ENCODE measurements around the gene PRKAB2. TPM values are rescaled to one million over a fixed set of nuclear protein-coding genes. Genes with fewer than 3 reads are reported as not detected.
A peak's percentile ranks its signal among the peaks of the same experiment; 100 is the strongest.

Gene PRKAB2
- total and polyA plus RNA-seq, 4 experiments from 2014 or later = 1.8 to 24.5 (median 11.5) TPM

DNA sequence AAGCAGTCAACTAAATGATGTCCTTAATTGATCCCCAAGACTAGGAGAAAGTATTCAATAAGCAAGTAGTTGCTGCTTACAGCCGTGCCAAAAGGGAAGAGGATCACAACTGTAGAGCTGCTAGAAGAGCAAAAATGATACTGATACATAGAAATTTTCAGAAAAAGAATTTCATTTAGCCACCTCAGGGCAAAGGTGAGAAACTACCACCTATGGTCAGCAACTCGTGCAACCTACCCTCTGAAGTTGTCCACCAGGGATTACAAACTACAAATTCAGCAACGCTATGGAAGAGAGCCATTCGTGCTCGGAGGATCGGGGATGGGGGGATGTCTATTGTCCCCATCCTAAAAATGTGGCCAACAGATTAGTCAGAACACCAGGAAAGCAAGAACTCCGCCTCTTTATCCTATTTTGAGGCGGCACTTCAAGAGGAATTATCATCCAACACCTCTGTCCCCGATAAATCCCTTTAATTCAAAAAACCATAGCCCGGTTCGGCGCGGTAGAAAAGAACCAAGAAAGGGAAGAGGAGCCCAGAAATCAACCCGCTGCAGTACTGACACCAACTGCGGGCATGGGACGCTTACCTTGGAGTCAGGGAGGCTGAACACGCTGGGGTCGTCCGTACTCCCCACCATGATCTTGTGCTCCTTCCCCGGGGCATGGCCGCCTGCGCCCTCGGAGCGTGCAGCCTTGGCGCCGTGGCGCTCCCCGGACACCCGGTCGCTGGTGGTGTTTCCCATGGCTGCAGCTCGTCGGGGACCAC lies 687 bp downstream of the PRKAB2 start:
- Mint-ChIP-seq H3K27me3 (no peaks in the 10 kb centered on the region), H3K4me3 (peak overlapping the region; percentile 95 to 99 (median 97)), H3K27ac (peak overlapping the region; percentile 19 to 98 (median 89)), H3K36me3 (peaks cover 19 to 38% of the 10 kb centered on the region in 2 donors), H3K4me1 (peaks cover 21 to 42% (median 31%) of the 10 kb centered on the region in 4 donors), H3K9me3 (no peaks in the 10 kb centered on the region)
- Histone ChIP-seq H3K9me3 (ENCODE audit: control insufficient read depth in 1 of 2, low read length in 2 of 2) (no peaks in the 10 kb centered on the region), H3K4me1 (ENCODE audit: insufficient read depth, low read length) (peaks cover 32% of the 10 kb centered on the region), H3K4me3 (ENCODE audit: low read length in 2 of 2) (peak overlapping the region; percentile 72 to 84), H3K36me3 (ENCODE audit: insufficient read depth, low read length) (peaks cover 4% of the 10 kb centered on the region), H3K27ac (ENCODE audit: low read depth, low read length) (peak overlapping the region; percentile 75), H3K27me3 (ENCODE audit: insufficient read depth, low read length) (no peaks in the 10 kb centered on the region)
- peak in 2 of 5 donors; percentile 1 to 14 for DNase-seq
- CTCF ChIA-PET (ENCODE audit: partially characterized antibody) = interaction anchor here (0.7 to 4.0 kb wide), 3 partner anchors 9 to 71 kb away, joined by 3 to 57 read pairs (median 4); partner anchors contain the start of gene CHD1L
- POLR2A ChIA-PET (ENCODE audit: partially characterized antibody) = interaction anchor here (1.0 to 5.2 kb wide), 6 partner anchors 9 to 87 kb away, joined by 3 to 54 read pairs (median 6); partner anchors contain the start of genes CHD1L and FMO5
- intact Hi-C loops (cut with micrococcal nuclease) = loop anchor here (1.0 to 5.0 kb wide), 3 partner anchors 54 to 84 kb away; partner anchors contain the start of genes CHD1L and FMO5

DNA sequence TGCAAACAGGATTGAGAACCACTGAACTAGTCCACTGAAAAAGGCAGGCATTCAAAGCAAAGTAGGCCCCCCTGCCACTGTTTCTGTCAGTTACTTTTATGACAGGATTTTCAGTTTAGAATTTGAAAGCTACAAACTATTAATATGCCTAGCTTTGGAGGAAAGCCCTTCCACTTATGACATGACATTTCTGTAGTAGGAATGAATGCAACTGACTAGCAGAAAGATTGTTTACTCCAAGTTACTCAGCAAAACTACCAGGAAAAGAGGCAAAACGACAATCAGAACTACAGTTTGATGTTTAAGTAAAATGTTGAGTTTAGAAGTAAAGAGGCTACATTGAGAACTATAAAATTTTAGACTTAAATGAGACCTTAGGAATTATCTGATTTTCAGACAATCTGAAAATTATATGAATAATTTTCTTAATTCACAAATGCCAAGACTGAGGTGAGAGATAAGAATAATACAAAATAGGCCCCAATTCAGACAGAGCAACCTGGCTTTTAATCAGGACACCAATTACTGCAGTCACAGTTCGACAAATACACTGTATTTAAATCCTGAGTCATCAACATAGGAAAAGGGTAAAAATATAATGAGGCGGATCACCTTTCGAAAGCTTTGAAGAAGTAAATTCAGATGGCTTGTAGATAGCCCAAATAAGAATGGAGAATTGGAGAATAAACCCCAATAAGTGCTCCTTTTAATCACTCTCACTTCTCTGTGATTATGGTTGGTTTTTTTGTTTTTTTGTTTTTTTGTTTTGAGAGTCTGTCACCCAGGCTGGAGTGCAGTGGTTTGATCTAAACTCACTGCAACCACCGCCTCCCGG lies 2.2 kb downstream of the PRKAB2 start:
- Histone ChIP-seq H3K4me3 (ENCODE audit: low read length in 2 of 2) (no peak overlapping the region), H3K4me1 (ENCODE audit: insufficient read depth, low read length) (peaks cover 32% of the 10 kb centered on the region), H3K27ac (ENCODE audit: low read depth, low read length) (no peak overlapping the region), H3K9me3 (ENCODE audit: control insufficient read depth in 1 of 2, low read length in 2 of 2) (no peaks in the 10 kb centered on the region), H3K36me3 (ENCODE audit: insufficient read depth, low read length) (peaks cover 10% of the 10 kb centered on the region), H3K27me3 (ENCODE audit: insufficient read depth, low read length) (no peaks in the 10 kb centered on the region)
- peak overlapping the region; percentile 11 to 97 (median 54) for H3K4me3 Mint-ChIP-seq
- ChIA-PET CTCF (ENCODE audit: partially characterized antibody) (interaction anchor here (1.1 to 4.0 kb wide), 4 partner anchors 16 to 85 kb away, joined by 3 to 57 read pairs (median 8); partner anchors contain the start of gene CHD1L), POLR2A (ENCODE audit: partially characterized antibody) (interaction anchor here (1.9 to 5.2 kb wide), 3 partner anchors 73 to 85 kb away, joined by 4 to 54 read pairs (median 26); partner anchors contain the start of gene CHD1L)
- DNase-seq = no peak
- peaks cover 21 to 44% (median 31%) of the 10 kb centered on the region in 4 donors for H3K4me1 Mint-ChIP-seq
- H3K9me3 Mint-ChIP-seq = no peaks in the 10 kb centered on the region
- H3K27me3 Mint-ChIP-seq = no peaks in the 10 kb centered on the region
- H3K36me3 Mint-ChIP-seq = peaks cover 22 to 44% of the 10 kb centered on the region in 2 donors
- intact Hi-C loops (cut with micrococcal nuclease) = loop anchor here (5.0 kb wide), 1 partner anchor 83 kb away; no protein-coding TSS in a partner anchor
- peak overlapping the region in 2 of 7 donors; percentile 8 to 36 for H3K27ac Mint-ChIP-seq

DNA sequence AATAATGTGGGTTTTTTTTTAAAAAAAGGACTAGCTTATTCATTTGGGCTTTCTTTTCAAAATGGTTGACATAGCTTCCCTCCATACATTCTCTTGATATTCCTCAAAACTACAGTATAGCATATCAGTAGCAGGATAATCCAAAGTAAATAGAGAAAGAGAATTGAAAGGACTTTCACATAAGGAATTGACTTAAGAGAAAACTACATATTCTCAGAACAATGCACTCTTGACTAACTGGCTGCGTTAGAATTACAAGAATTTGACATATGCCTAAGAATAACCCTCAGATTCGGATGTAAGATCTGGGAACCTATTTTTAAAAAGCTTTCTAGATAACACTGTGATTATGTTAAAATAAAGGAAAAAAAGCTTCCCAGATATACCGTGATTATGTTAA lies 3.1 kb downstream of the PRKAB2 start:
- DNase-seq = no peak
- H3K27ac ChIP-seq (ENCODE audit: low read depth, low read length) = no peak overlapping the region
- H3K4me3 ChIP-seq (ENCODE audit: low read length in 2 of 2) = no peak overlapping the region
- intact Hi-C loops (cut with micrococcal nuclease) = no loop called here
- CTCF ChIA-PET (ENCODE audit: partially characterized antibody) = interaction anchor here (1.1 to 3.3 kb wide), 3 partner anchors 73 to 85 kb away, joined by 3 to 14 read pairs (median 8); partner anchors contain the start of gene CHD1L
- H3K27me3 Mint-ChIP-seq = no peaks in the 10 kb centered on the region
- H3K4me1 Mint-ChIP-seq = peaks cover 19 to 42% (median 29%) of the 10 kb centered on the region in 4 donors
- peak overlapping the region in 1 of 7 donors; percentile 17 for H3K27ac Mint-ChIP-seq
- no peaks in the 10 kb centered on the region for H3K9me3 ChIP-seq (ENCODE audit: control insufficient read depth in 1 of 2, low read length in 2 of 2)
- no peak overlapping the region for H3K4me3 Mint-ChIP-seq
- peaks cover 29% of the 10 kb centered on the region for H3K4me1 ChIP-seq (ENCODE audit: insufficient read depth, low read length)
- no peaks in the 10 kb centered on the region for H3K27me3 ChIP-seq (ENCODE audit: insufficient read depth, low read length)
- H3K36me3 Mint-ChIP-seq = peaks cover 21 to 48% of the 10 kb centered on the region in 2 donors
- H3K36me3 ChIP-seq (ENCODE audit: insufficient read depth, low read length) = peaks cover 10% of the 10 kb centered on the region
- POLR2A ChIA-PET (ENCODE audit: partially characterized antibody) = interaction anchor here (1.9 to 5.2 kb wide), 2 partner anchors 74 to 85 kb away, joined by 4 to 54 read pairs; partner anchors contain the start of gene CHD1L
- no peaks in the 10 kb centered on the region for H3K9me3 Mint-ChIP-seq

DNA sequence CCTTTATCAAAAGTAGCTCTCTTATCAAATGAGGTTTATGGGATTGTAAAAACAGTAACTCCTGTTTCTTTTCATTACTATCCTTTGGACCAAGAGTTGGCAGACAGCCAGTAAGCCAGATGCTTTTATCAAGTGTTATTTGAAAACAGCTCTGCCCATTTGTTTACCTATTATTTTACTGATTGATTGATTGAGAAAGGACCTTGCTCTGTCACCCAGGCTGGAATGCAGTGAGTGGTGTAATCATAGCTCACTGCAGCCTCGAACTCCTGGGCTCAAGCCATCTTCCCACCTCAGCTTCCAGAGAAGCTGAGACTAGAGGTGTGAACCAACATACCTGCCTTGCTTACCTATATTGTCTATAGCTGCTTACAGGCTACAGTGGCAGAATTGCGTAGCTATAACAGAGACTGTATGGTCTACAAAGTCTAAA lies 3.6 kb downstream of the PRKAB2 start:
- peaks cover 17 to 37% (median 26%) of the 10 kb centered on the region in 4 donors for H3K4me1 Mint-ChIP-seq
- no peak overlapping the region for H3K27ac Mint-ChIP-seq
- no peaks in the 10 kb centered on the region for H3K9me3 Mint-ChIP-seq
- Histone ChIP-seq H3K9me3 (ENCODE audit: control insufficient read depth in 1 of 2, low read length in 2 of 2) (no peaks in the 10 kb centered on the region), H3K36me3 (ENCODE audit: insufficient read depth, low read length) (peaks cover 10% of the 10 kb centered on the region), H3K27me3 (ENCODE audit: insufficient read depth, low read length) (no peaks in the 10 kb centered on the region), H3K27ac (ENCODE audit: low read depth, low read length) (no peak overlapping the region), H3K4me3 (ENCODE audit: low read length in 2 of 2) (no peak overlapping the region), H3K4me1 (ENCODE audit: insufficient read depth, low read length) (peaks cover 24% of the 10 kb centered on the region)
- DNase-seq = no peak
- H3K36me3 Mint-ChIP-seq = peaks cover 22 to 50% of the 10 kb centered on the region in 2 donors
- no peak overlapping the region for H3K4me3 Mint-ChIP-seq
- intact Hi-C loops (cut with micrococcal nuclease) = no loop called here
- CTCF ChIA-PET (ENCODE audit: partially characterized antibody) = interaction anchor here (1.1 to 3.3 kb wide), 3 partner anchors 73 to 84 kb away, joined by 3 to 14 read pairs (median 8); partner anchors contain the start of gene CHD1L
- POLR2A ChIA-PET (ENCODE audit: partially characterized antibody) = interaction anchor here (1.9 to 5.2 kb wide), 2 partner anchors 74 to 84 kb away, joined by 4 to 54 read pairs; partner anchors contain the start of gene CHD1L
- H3K27me3 Mint-ChIP-seq = no peaks in the 10 kb centered on the region

DNA sequence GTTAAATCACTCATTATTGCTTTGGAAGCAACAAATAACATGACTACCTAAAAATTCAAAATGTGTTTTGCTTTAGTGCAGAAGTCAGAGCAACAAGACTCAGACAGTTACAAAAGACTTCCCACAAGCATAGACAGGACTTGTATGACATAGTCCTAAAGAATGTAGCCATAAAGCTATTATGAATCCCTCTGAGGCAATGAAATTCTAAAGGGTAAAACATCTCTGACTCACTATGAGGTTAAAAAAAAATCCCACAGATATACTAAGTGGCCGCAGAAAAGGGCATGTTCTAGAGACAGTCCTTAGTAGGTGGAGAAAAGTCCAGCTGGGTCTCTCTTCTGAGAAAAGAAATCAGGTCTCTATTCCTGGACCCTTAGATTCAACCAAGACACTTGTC lies 4.9 kb downstream of the PRKAB2 start:
- CTCF ChIA-PET (ENCODE audit: partially characterized antibody) = interaction anchor here (3.3 kb wide), 1 partner anchor 76 kb away, joined by 14 read pairs; no protein-coding TSS in a partner anchor
- Mint-ChIP-seq H3K27me3 (no peaks in the 10 kb centered on the region), H3K4me1 (peaks cover 12 to 27% (median 16%) of the 10 kb centered on the region in 4 donors)

DNA sequence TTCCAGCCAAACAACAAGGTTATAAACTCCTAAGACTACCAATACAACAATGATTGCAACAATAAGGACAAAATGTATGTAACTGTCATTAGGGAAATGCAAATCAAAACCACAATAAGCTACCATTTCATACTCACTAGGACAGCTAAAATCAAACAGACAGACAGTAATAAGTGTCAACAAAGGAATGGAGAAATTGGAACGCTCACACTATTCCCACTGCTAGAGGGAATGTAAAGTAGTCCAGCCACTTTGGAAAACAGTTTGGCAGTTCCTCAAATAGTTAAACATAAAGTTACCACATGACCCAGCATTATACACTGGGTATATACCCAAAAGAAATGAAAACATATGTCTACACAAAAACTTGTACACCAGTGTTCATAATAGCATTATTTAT lies 9.3 kb downstream of the PRKAB2 start:
- Mint-ChIP-seq H3K9me3 (peaks cover 0 to 2% (median 0%) of the 10 kb centered on the region in 8 donors), H3K27me3 (no peaks in the 10 kb centered on the region), H3K27ac (no peak overlapping the region), H3K36me3 (peaks cover 64 to 80% of the 10 kb centered on the region in 2 donors), H3K4me1 (peaks cover 0 to 3% (median 0%) of the 10 kb centered on the region in 4 donors), H3K4me3 (no peak overlapping the region)
- ChIA-PET CTCF (ENCODE audit: partially characterized antibody) (interaction anchor here (1.1 to 1.5 kb wide), 2 partner anchors 9 to 79 kb away, joined by 3 to 4 read pairs; partner anchors contain the start of genes CHD1L and PRKAB2), POLR2A (ENCODE audit: partially characterized antibody) (interaction anchor here (1.1 to 1.2 kb wide), 2 partner anchors 9 to 10 kb away, joined by 3 to 7 read pairs; partner anchors contain the start of gene PRKAB2)
- DNase-seq = no peak
- Histone ChIP-seq H3K4me1 (ENCODE audit: insufficient read depth, low read length) (no peaks in the 10 kb centered on the region), H3K27ac (ENCODE audit: low read depth, low read length) (no peak overlapping the region), H3K27me3 (ENCODE audit: insufficient read depth, low read length) (no peaks in the 10 kb centered on the region), H3K36me3 (ENCODE audit: insufficient read depth, low read length) (peaks cover 46% of the 10 kb centered on the region), H3K9me3 (ENCODE audit: control insufficient read depth in 1 of 2, low read length in 2 of 2) (no peaks in the 10 kb centered on the region), H3K4me3 (ENCODE audit: low read length in 2 of 2) (no peak overlapping the region)
- intact Hi-C loops (cut with micrococcal nuclease) = no loop called here

More for the DNA sequence above, 4.9 kb downstream of the PRKAB2 start:
- Mint-ChIP-seq H3K4me3 (no peak overlapping the region), H3K9me3 (no peaks in the 10 kb centered on the region), H3K27ac (no peak overlapping the region), H3K36me3 (peaks cover 27 to 54% of the 10 kb centered on the region in 2 donors)
- peaks cover 18% of the 10 kb centered on the region for H3K4me1 ChIP-seq (ENCODE audit: insufficient read depth, low read length)
- no peak for DNase-seq
- no peaks in the 10 kb centered on the region for H3K27me3 ChIP-seq (ENCODE audit: insufficient read depth, low read length)
- H3K4me3 ChIP-seq (ENCODE audit: low read length in 2 of 2) = no peak overlapping the region
- no peak overlapping the region for H3K27ac ChIP-seq (ENCODE audit: low read depth, low read length)
- intact Hi-C loops (cut with micrococcal nuclease) = no loop called here
- H3K9me3 ChIP-seq (ENCODE audit: control insufficient read depth in 1 of 2, low read length in 2 of 2) = no peaks in the 10 kb centered on the region
- peaks cover 10% of the 10 kb centered on the region for H3K36me3 ChIP-seq (ENCODE audit: insufficient read depth, low read length)
- POLR2A ChIA-PET (ENCODE audit: partially characterized antibody) = no interaction called here
